ENCODE data around the gene KRT86. TPM values are rescaled to one million over a fixed set of nuclear protein-coding genes. Genes with fewer than 3 reads are reported as not detected.
"Not testable (repeated sequence)": the region's sequence is repeated elsewhere in the genome, so short reads cannot be mapped to it uniquely, and the experiment has no call there.

The KRT86 gene
- total RNA-seq, 2 donors from 2014 or later: 0.56 to 2.1 TPM

- no peaks in the 10 kb centered on the region for H3K9me3 Mint-ChIP-seq
- H3K36me3 Mint-ChIP-seq (ENCODE audit: low read depth): no peaks in the 10 kb centered on the region
- no peak overlapping the region for H3K27ac Mint-ChIP-seq
- no peak for ATAC-seq (replicated peaks)
- H3K4me1 Mint-ChIP-seq: no peaks in the 10 kb centered on the region
- H3K4me3 Mint-ChIP-seq: no peak overlapping the region
- H3K27me3 Mint-ChIP-seq: peaks cover 28% of the 10 kb centered on the region
Measured at GRCh38 chr12:52314511-52314910, 40.1 kb downstream of the KRT86 start.

GRCh38 chr12:52315721-52316120, 41.3 kb downstream of the KRT86 start:
- H3K36me3 Mint-ChIP-seq (ENCODE audit: low read depth); H3K27ac Mint-ChIP-seq; H3K9me3 Mint-ChIP-seq; H3K4me1 Mint-ChIP-seq; H3K4me3 Mint-ChIP-seq: not testable (repeated sequence)
- peak; percentile 29 for ATAC-seq (replicated peaks)
- H3K27me3 Mint-ChIP-seq: peaks cover 25% of the 10 kb centered on the region

GRCh38 chr12:52316290-52316689, 41.8 kb downstream of the KRT86 start:
- Mint-ChIP-seq H3K4me3 (no peak overlapping the region), H3K4me1 (no peaks in the 10 kb centered on the region), H3K27ac (no peak overlapping the region), H3K27me3 (peaks cover 20% of the 10 kb centered on the region), H3K9me3 (no peaks in the 10 kb centered on the region), H3K36me3 (ENCODE audit: low read depth) (no peaks in the 10 kb centered on the region)
- no peak for ATAC-seq (replicated peaks)

- no peaks in the 10 kb centered on the region for H3K4me1 Mint-ChIP-seq
- H3K27me3 Mint-ChIP-seq: peaks cover 19% of the 10 kb centered on the region
- H3K9me3 Mint-ChIP-seq: no peaks in the 10 kb centered on the region
- H3K36me3 Mint-ChIP-seq (ENCODE audit: low read depth): no peaks in the 10 kb centered on the region
- no peak overlapping the region for H3K27ac Mint-ChIP-seq
- no peak overlapping the region for H3K4me3 Mint-ChIP-seq
- ATAC-seq (replicated peaks): no peak
Measured at GRCh38 chr12:52316701-52317100, 42.3 kb downstream of the KRT86 start.

- no peak for ATAC-seq (replicated peaks)
- Mint-ChIP-seq H3K4me1 (no peaks in the 10 kb centered on the region), H3K4me3 (no peak overlapping the region), H3K27ac (no peak overlapping the region), H3K27me3 (peaks cover 20% of the 10 kb centered on the region), H3K36me3 (ENCODE audit: low read depth) (no peaks in the 10 kb centered on the region), H3K9me3 (no peaks in the 10 kb centered on the region)
Measured at GRCh38 chr12:52317468-52318052, 43.1 kb downstream of the KRT86 start.

- Mint-ChIP-seq H3K4me1 (no peaks in the 10 kb centered on the region), H3K9me3 (no peaks in the 10 kb centered on the region), H3K4me3 (no peak overlapping the region), H3K36me3 (ENCODE audit: low read depth) (no peaks in the 10 kb centered on the region), H3K27ac (no peak overlapping the region), H3K27me3 (peaks cover 21% of the 10 kb centered on the region)
- no peak for ATAC-seq (replicated peaks)
Measured at GRCh38 chr12:52318241-52318990, 44.0 kb downstream of the KRT86 start.

- Mint-ChIP-seq H3K36me3 (ENCODE audit: low read depth) (no peaks in the 10 kb centered on the region), H3K4me3 (no peak overlapping the region), H3K4me1 (no peaks in the 10 kb centered on the region), H3K27ac (no peak overlapping the region), H3K27me3 (peaks cover 22% of the 10 kb centered on the region), H3K9me3 (no peaks in the 10 kb centered on the region)
- no peak for ATAC-seq (replicated peaks)
Measured at GRCh38 chr12:52319097-52319496, 44.7 kb downstream of the KRT86 start.

- no peak within 1 kb of the TSS for H3K4me3 Mint-ChIP-seq
- H3K4me1 Mint-ChIP-seq: no peaks in the 10 kb centered on the region
- no peak for ATAC-seq (replicated peaks)
- H3K36me3 Mint-ChIP-seq (ENCODE audit: low read depth): no peaks in the 10 kb centered on the region
- H3K9me3 Mint-ChIP-seq: no peaks in the 10 kb centered on the region
- H3K27me3 Mint-ChIP-seq: peaks cover 27% of the 10 kb centered on the region
- H3K27ac Mint-ChIP-seq: no peak within 1 kb of the TSS
Measured at GRCh38 chr12:52320784-52321400, 46.4 kb downstream of the KRT86 start, which contains the start of gene KRT83. KRT83 (minus strand) TSS chr12:52321398; CDS start chr12:52321335, 63 bp downstream.

- Mint-ChIP-seq H3K27me3 (peaks cover 27% of the 10 kb centered on the region), H3K9me3 (no peaks in the 10 kb centered on the region), H3K36me3 (ENCODE audit: low read depth) (no peaks in the 10 kb centered on the region), H3K4me1 (no peaks in the 10 kb centered on the region), H3K4me3 (no peak overlapping the region), H3K27ac (no peak overlapping the region)
- ATAC-seq (replicated peaks): no peak
Measured at GRCh38 chr12:52321418-52321817, 47.0 kb downstream of the KRT86 start.

- Mint-ChIP-seq H3K36me3 (ENCODE audit: low read depth) (no peaks in the 10 kb centered on the region), H3K27ac (no peak overlapping the region), H3K9me3 (no peaks in the 10 kb centered on the region), H3K4me1 (peaks cover 2% of the 10 kb centered on the region), H3K4me3 (no peak overlapping the region), H3K27me3 (peaks cover 27% of the 10 kb centered on the region)
- ATAC-seq (replicated peaks): no peak
Measured at GRCh38 chr12:52322069-52322468, 47.6 kb downstream of the KRT86 start.

- H3K27ac Mint-ChIP-seq: no peak overlapping the region
- no peaks in the 10 kb centered on the region for H3K9me3 Mint-ChIP-seq
- H3K36me3 Mint-ChIP-seq (ENCODE audit: low read depth): no peaks in the 10 kb centered on the region
- H3K4me1 Mint-ChIP-seq: peaks cover 7% of the 10 kb centered on the region
- no peak for ATAC-seq (replicated peaks)
- no peak overlapping the region for H3K4me3 Mint-ChIP-seq
- peaks cover 27% of the 10 kb centered on the region for H3K27me3 Mint-ChIP-seq
Measured at GRCh38 chr12:52323001-52323400, 48.6 kb downstream of the KRT86 start.

- Mint-ChIP-seq H3K4me3 (no peak overlapping the region), H3K27ac (no peak overlapping the region), H3K4me1 (peaks cover 7% of the 10 kb centered on the region), H3K36me3 (ENCODE audit: low read depth) (no peaks in the 10 kb centered on the region), H3K27me3 (peaks cover 27% of the 10 kb centered on the region), H3K9me3 (no peaks in the 10 kb centered on the region)
- no peak for ATAC-seq (replicated peaks)
Measured at GRCh38 chr12:52323416-52324152, 49.1 kb downstream of the KRT86 start.

GRCh38 chr12:52324153-52324444, 49.7 kb downstream of the KRT86 start:
- peaks cover 27% of the 10 kb centered on the region for H3K27me3 Mint-ChIP-seq
- H3K9me3 Mint-ChIP-seq: no peaks in the 10 kb centered on the region
- no peak overlapping the region for H3K4me3 Mint-ChIP-seq
- H3K4me1 Mint-ChIP-seq: peaks cover 7% of the 10 kb centered on the region
- no peaks in the 10 kb centered on the region for H3K36me3 Mint-ChIP-seq (ENCODE audit: low read depth)
- no peak for ATAC-seq (replicated peaks)
- no peak overlapping the region for H3K27ac Mint-ChIP-seq

GRCh38 chr12:52327052-52327829, 52.8 kb downstream of the KRT86 start:
- ATAC-seq (replicated peaks): peak; percentile 98
- H3K4me3 Mint-ChIP-seq: no peak overlapping the region

More at GRCh38 chr12:52327052-52327829, 52.8 kb downstream of the KRT86 start:
- no peaks in the 10 kb centered on the region for H3K9me3 Mint-ChIP-seq
- H3K27ac Mint-ChIP-seq: peak overlapping the region; percentile 6
- H3K36me3 Mint-ChIP-seq (ENCODE audit: low read depth): no peaks in the 10 kb centered on the region
- peaks cover 12% of the 10 kb centered on the region for H3K27me3 Mint-ChIP-seq
- H3K4me1 Mint-ChIP-seq: peaks cover 7% of the 10 kb centered on the region
